Activated CD4-positive, alpha-beta memory T cell treated with anti-CD3 and anti-CD28 coated beads, Interleukin-2, amount 10 ng/mL, durations not matched to agents 7 days and 5 days (primary cell): ENCODE data around the gene DIPK1A. TPM values are rescaled to one million over a fixed set of nuclear protein-coding genes. Genes with fewer than 3 reads are reported as not detected.

Experiments
- CTCF ChIA-PET: fragments of 350-600 bp; sonication (Branson Sonifier 250); formaldehyde crosslinking; loops from one replicate; lab custom pipeline; 2021; ENCODE audit warnings: antibody characterized with exemption, inconsistent platforms; lab: Charles Lee
- POLR2A ChIA-PET: fragments of 350-600 bp; sonication (Branson Sonifier 250); formaldehyde crosslinking; loops from one replicate; lab custom pipeline; 2021; ENCODE audit warnings: antibody characterized with exemption; lab: Charles Lee
- DNase-seq: peaks from one replicate; pipeline ENCODE4 v3.0.0-alpha.2; 2020
- H3K27ac Mint-ChIP-seq: one replicate; pipeline ENCODE4 v1.8.0; 2021; ENCODE audit warnings: mild to moderate bottlenecking, mixed read lengths
- H3K27me3 Mint-ChIP-seq: one replicate; pipeline ENCODE4 v1.8.0; 2021; ENCODE audit warnings: mixed read lengths
- H3K36me3 Mint-ChIP-seq: one replicate; pipeline ENCODE4 v1.8.0; 2021; ENCODE audit warnings: low read depth, mixed read lengths
- H3K4me1 Mint-ChIP-seq: one replicate; pipeline ENCODE4 v1.8.0; 2021; ENCODE audit warnings: mixed read lengths
- H3K4me3 Mint-ChIP-seq: one replicate; pipeline ENCODE4 v1.8.0; 2021; ENCODE audit warnings: mild to moderate bottlenecking, mixed read lengths
- H3K9me3 Mint-ChIP-seq: one replicate; pipeline ENCODE4 v1.8.0; 2021; ENCODE audit warnings: mixed read lengths
- total RNA-seq, 2 experiments: library from RNA; stranded (reverse); gene quantifications; one replicate each; pipeline ENCODE4 v1.2.3, GENCODE V29; 2021

DIPK1A gene
- total RNA-seq, 2 experiments from 2014 or later: 12.7 to 17.2 TPM

DNA sequence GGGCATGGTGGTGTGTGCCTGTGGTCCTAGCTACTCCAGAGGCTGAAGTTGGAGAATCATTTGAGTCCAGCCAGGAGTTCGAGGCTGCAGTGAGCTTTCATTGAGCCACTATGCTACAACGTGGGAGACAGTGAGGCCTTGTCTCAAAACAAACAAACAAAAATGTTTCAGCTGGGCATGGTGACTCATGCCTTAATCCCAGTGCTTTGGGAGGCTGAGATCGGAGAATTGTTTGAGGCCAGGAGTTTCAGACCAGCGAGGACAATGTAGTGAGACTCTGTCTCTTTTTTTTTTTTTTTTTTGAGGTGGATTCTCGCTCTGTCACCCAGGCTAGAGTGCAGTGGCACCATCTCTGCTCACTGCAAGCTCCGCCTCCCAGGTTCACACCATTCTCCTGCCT, 134.5 kb downstream of the DIPK1A start:
- H3K9me3 Mint-ChIP-seq: no peaks in the 10 kb centered on the region
- no peak overlapping the region for H3K4me3 Mint-ChIP-seq
- H3K4me1 Mint-ChIP-seq: peaks cover 5% of the 10 kb centered on the region
- H3K27ac Mint-ChIP-seq: no peak overlapping the region
- ChIA-PET CTCF (interaction anchor here (1.0 kb wide), 1 partner anchor 8 kb away, joined by 3 read pairs; no protein-coding TSS in a partner anchor), POLR2A (no interaction called here)
- DNase-seq: no peak
- H3K36me3 Mint-ChIP-seq: peaks cover under 1% of the 10 kb centered on the region
- H3K27me3 Mint-ChIP-seq: peaks cover 2% of the 10 kb centered on the region

GRCh38 chr1:92822879-92823278, 138.4 kb downstream of the DIPK1A start:
- H3K4me1 Mint-ChIP-seq: no peaks in the 10 kb centered on the region
- H3K27me3 Mint-ChIP-seq: peaks cover 17% of the 10 kb centered on the region
- CTCF ChIA-PET: interaction anchor here (0.7 kb wide), 1 partner anchor 74 kb away, joined by 3 read pairs; no protein-coding TSS in a partner anchor
- no peak overlapping the region for H3K4me3 Mint-ChIP-seq
- no peaks in the 10 kb centered on the region for H3K9me3 Mint-ChIP-seq
- no peak for DNase-seq
- H3K27ac Mint-ChIP-seq: no peak overlapping the region
- no peaks in the 10 kb centered on the region for H3K36me3 Mint-ChIP-seq
- POLR2A ChIA-PET: no interaction called here

DNA sequence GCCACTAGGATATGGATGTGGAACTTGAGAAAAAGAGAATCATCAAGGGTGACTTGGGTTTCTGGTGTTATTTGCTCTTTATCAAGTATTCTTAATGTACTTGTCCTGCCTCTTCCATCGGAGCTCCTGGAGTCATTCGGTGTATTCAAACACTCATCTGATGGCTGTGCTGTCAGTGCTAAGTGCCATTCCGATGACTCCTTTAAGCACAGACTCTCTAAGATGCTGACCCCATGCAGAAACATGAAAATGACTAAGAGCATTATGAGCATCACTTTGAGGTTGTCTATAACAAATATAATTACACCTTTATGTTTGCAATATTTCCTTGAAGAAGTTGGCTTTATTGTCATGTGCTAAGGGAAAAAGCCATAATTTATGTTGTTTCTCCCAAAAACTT, 140.7 kb downstream of the DIPK1A start:
- Mint-ChIP-seq H3K27ac (no peak overlapping the region), H3K4me3 (no peak overlapping the region), H3K4me1 (no peaks in the 10 kb centered on the region), H3K36me3 (no peaks in the 10 kb centered on the region), H3K9me3 (no peaks in the 10 kb centered on the region), H3K27me3 (peaks cover 27% of the 10 kb centered on the region)
- POLR2A ChIA-PET: no interaction called here
- no peak for DNase-seq
- CTCF ChIA-PET: interaction anchor here (6.1 kb wide), 1 partner anchor 73 kb away, joined by 105 read pairs; no protein-coding TSS in a partner anchor

- no peaks in the 10 kb centered on the region for H3K9me3 Mint-ChIP-seq
- POLR2A ChIA-PET: no interaction called here
- CTCF ChIA-PET: interaction anchor here (6.1 kb wide), 1 partner anchor 72 kb away, joined by 105 read pairs; no protein-coding TSS in a partner anchor
- no peaks in the 10 kb centered on the region for H3K36me3 Mint-ChIP-seq
- no peak overlapping the region for H3K27ac Mint-ChIP-seq
- H3K4me3 Mint-ChIP-seq: no peak overlapping the region
- no peaks in the 10 kb centered on the region for H3K4me1 Mint-ChIP-seq
- peaks cover 28% of the 10 kb centered on the region for H3K27me3 Mint-ChIP-seq
- DNase-seq: no peak
Measured at GRCh38 chr1:92820024-92820423, 141.2 kb downstream of the DIPK1A start.

DNA sequence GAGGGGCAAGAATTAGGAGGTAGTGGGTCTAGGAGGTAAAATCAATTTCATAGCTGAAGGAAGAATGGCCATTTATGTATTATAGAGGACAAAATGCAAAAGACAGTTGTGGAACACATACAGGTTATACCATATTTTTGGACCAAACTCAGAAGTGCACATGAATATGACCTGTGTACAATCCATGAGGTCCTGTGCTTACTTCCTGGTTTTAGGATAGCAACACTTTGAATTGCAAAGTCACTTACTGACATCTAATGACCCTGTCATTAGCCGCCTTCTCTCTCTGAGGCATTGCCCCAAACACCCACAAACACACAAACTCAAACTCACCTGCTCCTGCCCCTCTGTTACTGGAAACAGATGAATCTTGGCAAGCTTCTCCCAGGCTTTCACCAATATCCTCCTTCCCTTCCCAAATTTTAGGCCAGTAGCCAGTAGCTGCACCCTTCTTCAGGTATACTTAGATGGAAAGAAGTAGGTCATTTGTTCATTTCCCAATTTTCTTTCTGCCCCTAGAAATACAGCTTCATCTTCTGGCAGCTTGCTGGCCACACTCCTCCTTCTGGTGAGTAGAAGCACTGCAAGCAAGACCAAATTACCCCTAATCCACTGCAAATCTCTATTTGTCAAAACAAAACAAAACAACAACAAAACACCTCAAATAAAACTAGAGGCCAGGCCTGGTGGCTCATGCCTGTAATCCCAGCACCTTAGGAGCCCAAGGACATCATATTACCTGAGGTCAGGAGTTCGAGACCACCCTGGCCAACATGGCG, 143.1 kb downstream of the DIPK1A start:
- CTCF ChIA-PET: interaction anchor here (0.5 to 6.1 kb wide), 23 partner anchors 9 to 1574 kb away, joined by 3 to 105 read pairs (median 3); partner anchors contain the start of gene RPL5
- Mint-ChIP-seq H3K36me3 (no peaks in the 10 kb centered on the region), H3K27ac (no peak overlapping the region), H3K4me3 (no peak overlapping the region), H3K4me1 (no peaks in the 10 kb centered on the region), H3K27me3 (peaks cover 33% of the 10 kb centered on the region), H3K9me3 (no peaks in the 10 kb centered on the region)
- DNase-seq: peak; percentile 22
- POLR2A ChIA-PET: interaction anchor here (0.6 to 1.4 kb wide), 2 partner anchors 14 to 69 kb away, joined by 3 to 4 read pairs; no protein-coding TSS in a partner anchor

GRCh38 chr1:92817137-92817697, 144.0 kb downstream of the DIPK1A start:
- Mint-ChIP-seq H3K4me1 (no peaks in the 10 kb centered on the region), H3K4me3 (no peak overlapping the region), H3K27me3 (peaks cover 39% of the 10 kb centered on the region), H3K27ac (no peak overlapping the region), H3K36me3 (no peaks in the 10 kb centered on the region), H3K9me3 (no peaks in the 10 kb centered on the region)
- CTCF ChIA-PET: interaction anchor here (1.0 to 6.1 kb wide), 6 partner anchors 9 to 69 kb away, joined by 3 to 105 read pairs (median 8); partner anchors contain the start of gene RPL5
- DNase-seq: no peak
- POLR2A ChIA-PET: no interaction called here

DNA sequence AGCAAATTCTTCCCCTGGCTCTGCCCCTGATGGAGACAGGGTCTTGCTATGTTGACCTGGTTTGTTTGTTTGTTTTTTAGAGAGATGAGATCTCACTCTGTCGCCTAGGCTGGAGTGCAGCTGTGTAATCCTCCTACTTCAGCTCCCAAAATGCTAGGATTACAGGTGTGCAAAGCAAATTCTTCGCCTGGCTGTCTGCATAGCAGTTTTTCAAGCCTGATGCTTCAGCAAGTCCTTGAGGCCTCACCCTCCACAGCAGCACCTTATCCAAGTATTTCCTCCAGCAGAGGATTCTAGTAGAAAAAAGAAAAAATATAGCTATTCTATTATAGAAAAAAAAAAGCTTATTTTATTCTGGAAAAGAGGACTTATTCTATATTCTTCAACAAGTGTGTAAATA, 144.5 kb downstream of the DIPK1A start:
- Mint-ChIP-seq H3K4me1 (no peaks in the 10 kb centered on the region), H3K9me3 (no peaks in the 10 kb centered on the region), H3K27ac (no peak overlapping the region), H3K27me3 (peaks cover 42% of the 10 kb centered on the region), H3K36me3 (no peaks in the 10 kb centered on the region), H3K4me3 (no peak overlapping the region)
- CTCF ChIA-PET: interaction anchor here (0.5 to 6.1 kb wide), 5 partner anchors 12 to 69 kb away, joined by 3 to 105 read pairs (median 4); no protein-coding TSS in a partner anchor
- POLR2A ChIA-PET: no interaction called here
- no peak for DNase-seq

DNA sequence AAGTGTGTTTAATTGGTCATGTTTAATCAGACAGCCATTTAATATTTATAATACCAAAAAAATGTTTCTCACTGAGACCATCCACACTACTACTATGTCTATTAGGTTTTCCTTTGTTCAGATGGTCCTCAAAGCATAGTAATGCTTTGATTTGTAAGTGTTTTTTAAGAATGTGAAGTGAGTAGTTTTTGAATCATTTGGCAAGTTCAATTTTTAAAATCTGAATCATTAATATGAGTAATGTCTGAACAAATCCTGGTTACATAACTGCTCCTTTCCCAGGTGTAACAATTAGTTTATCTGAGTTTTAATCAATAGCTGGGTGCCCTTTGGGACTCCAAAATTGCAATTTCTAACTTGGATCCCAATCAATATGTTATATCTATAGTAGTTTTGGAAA, 152.9 kb downstream of the DIPK1A start:
- CTCF ChIA-PET: interaction anchor here (2.0 kb wide), 1 partner anchor 10 kb away, joined by 9 read pairs; no protein-coding TSS in a partner anchor
- DNase-seq: no peak
- POLR2A ChIA-PET: no interaction called here
- Mint-ChIP-seq H3K27ac (no peak overlapping the region), H3K4me3 (no peak overlapping the region), H3K9me3 (peaks cover 4% of the 10 kb centered on the region), H3K36me3 (no peaks in the 10 kb centered on the region), H3K4me1 (no peaks in the 10 kb centered on the region), H3K27me3 (peaks cover 24% of the 10 kb centered on the region)

- Mint-ChIP-seq H3K27ac (no peak overlapping the region), H3K9me3 (peaks cover 4% of the 10 kb centered on the region), H3K36me3 (no peaks in the 10 kb centered on the region), H3K27me3 (peaks cover 14% of the 10 kb centered on the region), H3K4me3 (no peak overlapping the region), H3K4me1 (no peaks in the 10 kb centered on the region)
- no peak for DNase-seq
- CTCF ChIA-PET: interaction anchor here (1.1 kb wide), 1 partner anchor 56 kb away, joined by 4 read pairs; no protein-coding TSS in a partner anchor
- POLR2A ChIA-PET: no interaction called here
Measured at GRCh38 chr1:92805216-92805615, 156.0 kb downstream of the DIPK1A start.

- Mint-ChIP-seq H3K27me3 (peaks cover 14% of the 10 kb centered on the region), H3K27ac (no peak overlapping the region), H3K9me3 (peaks cover 4% of the 10 kb centered on the region), H3K36me3 (no peaks in the 10 kb centered on the region), H3K4me3 (no peak overlapping the region), H3K4me1 (no peaks in the 10 kb centered on the region)
- POLR2A ChIA-PET: no interaction called here
- CTCF ChIA-PET: interaction anchor here (1.0 to 1.1 kb wide), 2 partner anchors 13 to 56 kb away, joined by 3 to 4 read pairs; no protein-coding TSS in a partner anchor
- no peak for DNase-seq
Measured at GRCh38 chr1:92804721-92805201, 156.5 kb downstream of the DIPK1A start.

- ChIA-PET CTCF (interaction anchor here (1.0 kb wide), 1 partner anchor 15 kb away, joined by 3 read pairs; no protein-coding TSS in a partner anchor), POLR2A (interaction anchor here (1.1 kb wide), 1 partner anchor 29 kb away, joined by 3 read pairs; the partner anchor contains the start of gene RPL5)
- Mint-ChIP-seq H3K4me3 (no peak overlapping the region), H3K9me3 (peaks cover 4% of the 10 kb centered on the region), H3K4me1 (no peaks in the 10 kb centered on the region), H3K36me3 (no peaks in the 10 kb centered on the region), H3K27ac (no peak overlapping the region), H3K27me3 (peaks cover 14% of the 10 kb centered on the region)
- DNase-seq: no peak
Measured at GRCh38 chr1:92803140-92803887, 157.9 kb downstream of the DIPK1A start.

DNA sequence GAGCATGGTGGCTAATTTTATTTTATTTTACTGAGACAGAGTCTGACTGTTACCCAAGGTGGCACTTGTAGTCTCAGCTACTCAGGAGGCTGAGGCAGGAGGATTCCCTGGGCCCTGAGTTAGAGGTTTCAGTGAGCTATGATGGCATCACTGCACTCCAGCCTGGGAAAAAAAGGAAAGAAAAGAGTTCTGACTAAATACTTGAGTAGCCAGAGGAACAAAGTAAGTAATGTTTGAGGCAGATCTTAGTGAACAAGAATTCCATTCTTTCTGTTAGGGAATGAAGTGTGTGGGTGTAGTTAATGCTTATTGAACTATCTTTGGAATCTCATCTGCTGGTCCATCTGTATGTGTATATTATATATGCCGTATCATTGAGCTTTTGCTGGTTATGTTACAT, 163.3 kb downstream of the DIPK1A start:
- CTCF ChIA-PET: interaction anchor here (0.6 kb wide), 1 partner anchor 1287 kb away, joined by 3 read pairs; no protein-coding TSS in a partner anchor
- Mint-ChIP-seq H3K4me1 (no peaks in the 10 kb centered on the region), H3K36me3 (no peaks in the 10 kb centered on the region), H3K27me3 (peaks cover 40% of the 10 kb centered on the region), H3K9me3 (no peaks in the 10 kb centered on the region), H3K27ac (no peak overlapping the region), H3K4me3 (no peak overlapping the region)
- no peak for DNase-seq
- POLR2A ChIA-PET: no interaction called here
